GM19351 (cell line): ENCODE data around the gene PNPO.
A peak's percentile ranks its signal among the peaks of the same experiment; 100 is the strongest.

Source experiments
- ATAC-seq: cut with Tn5 transposase; IDR thresholded peaks from one replicate; pipeline ENCODE4 v1.9.1; 2021; ENCODE audit warnings: mild to moderate bottlenecking, moderate library complexity; ENCODE audit not compliant: unreplicated experiment

The PNPO gene

GRCh38 chr17:47941246-47942095 lies at the start of gene PNPO:
Gene PNPO, plus strand, starts transcription at chr17:47941571. Its CDS starts 105 bp downstream, at chr17:47941676.
- ATAC-seq = peak; percentile 92

GRCh38 chr17:47894498-47895346 lies 46.6 kb upstream of the PNPO start:
- ATAC-seq = no peak

- no peak for ATAC-seq
These were observed 46.0 kb upstream of the PNPO start for GRCh38 chr17:47895347-47895855.

- peak; percentile 88 for ATAC-seq
These were observed 45.3 kb upstream of the PNPO start, which contains the start of gene SP2 for GRCh38 chr17:47895856-47896671. Gene SP2, plus strand, starts transcription at chr17:47896236. Its CDS starts 51 bp downstream, at chr17:47896287.

GRCh38 chr17:47896672-47897490 lies 44.5 kb upstream of the PNPO start:
- no peak for ATAC-seq

- no peak for ATAC-seq
These were observed 43.8 kb upstream of the PNPO start for GRCh38 chr17:47897561-47897960.

GRCh38 chr17:47898241-47898640 lies 43.1 kb upstream of the PNPO start:
- ATAC-seq = no peak

- no peak for ATAC-seq
These were observed 41.7 kb upstream of the PNPO start for GRCh38 chr17:47899643-47900042.

GRCh38 chr17:47901423-47901822 lies 39.9 kb upstream of the PNPO start:
- no peak for ATAC-seq

- no peak for ATAC-seq
These were observed 39.2 kb upstream of the PNPO start for GRCh38 chr17:47902039-47902744.

GRCh38 chr17:47905221-47905733 lies 36.1 kb upstream of the PNPO start:
- no peak for ATAC-seq

- ATAC-seq = no peak
These were observed 34.9 kb upstream of the PNPO start for GRCh38 chr17:47906443-47906842.

GRCh38 chr17:47907932-47908562 lies 33.3 kb upstream of the PNPO start:
- ATAC-seq = no peak

GRCh38 chr17:47913050-47913449 lies 28.3 kb upstream of the PNPO start:
- no peak for ATAC-seq

GRCh38 chr17:47914306-47914948 lies 26.9 kb upstream of the PNPO start:
- ATAC-seq = no peak

GRCh38 chr17:47915776-47916398 lies 25.5 kb upstream of the PNPO start:
- no peak for ATAC-seq

- ATAC-seq = no peak
These were observed 24.7 kb upstream of the PNPO start for GRCh38 chr17:47916489-47917208.
